Activated CD4-positive, alpha-beta T cell treated with anti-CD3 and anti-CD28 coated beads, Interleukin-2, amount 50 U/mL, for 24 hours (primary cell): ENCODE results near the gene SCN3A.

ENCODE experiments used
- DNase-seq, 2 donors: peaks; one replicate each; pipeline ENCODE4 v3.0.0-alpha.2; 2020; ENCODE audit warnings: low read depth in 1 of 2, low spot score in 1 of 2

Gene SCN3A

GRCh38 chr2:165057931-165058330, 145.9 kb downstream of the SCN3A start:
- DNase-seq: no peak

- DNase-seq: no peak
Measured at GRCh38 chr2:165057308-165057707, 146.5 kb downstream of the SCN3A start.

GRCh38 chr2:165056564-165056963, 147.3 kb downstream of the SCN3A start:
- DNase-seq: no peak

- no peak for DNase-seq
Measured at GRCh38 chr2:165055082-165055851, 148.6 kb downstream of the SCN3A start.

GRCh38 chr2:165054652-165055051, 149.2 kb downstream of the SCN3A start:
- DNase-seq: no peak

GRCh38 chr2:165044505-165045303, 159.1 kb downstream of the SCN3A start:
- no peak for DNase-seq
